ENCODE results near the gene FOXO1.

The FOXO1 gene

GRCh38 chr13:40665126-40666044 lies 1.1 kb downstream of the FOXO1 start:
- peak; percentile 30 to 70 (median 55) for DNase-seq

- peak; percentile 42 to 82 (median 62) for DNase-seq
These were observed 1.9 kb downstream of the FOXO1 start for GRCh38 chr13:40664350-40665125.

GRCh38 chr13:40664100-40664349 lies 2.4 kb downstream of the FOXO1 start:
- peak in 2 of 6 experiments; percentile 49 to 69 for DNase-seq

GRCh38 chr13:40662866-40663265 lies 3.6 kb downstream of the FOXO1 start:
- DNase-seq = no peak

- DNase-seq = no peak
These were observed 4.4 kb downstream of the FOXO1 start for GRCh38 chr13:40661875-40662665.

GRCh38 chr13:40660692-40661091 lies 5.7 kb downstream of the FOXO1 start:
- no peak for DNase-seq

- DNase-seq = no peak
These were observed 6.2 kb downstream of the FOXO1 start for GRCh38 chr13:40660141-40660664.

GRCh38 chr13:40657951-40658350 lies 8.5 kb downstream of the FOXO1 start:
- no peak for DNase-seq

- no peak for DNase-seq
These were observed 9.1 kb downstream of the FOXO1 start for GRCh38 chr13:40657307-40657706.

GRCh38 chr13:40656358-40656757 lies 10.1 kb downstream of the FOXO1 start:
- DNase-seq = no peak

GRCh38 chr13:40653527-40654318 lies 12.7 kb downstream of the FOXO1 start:
- no peak for DNase-seq

GRCh38 chr13:40652588-40652940 lies 13.9 kb downstream of the FOXO1 start:
- DNase-seq = no peak

- DNase-seq = no peak
These were observed 14.4 kb downstream of the FOXO1 start for GRCh38 chr13:40651866-40652587.

GRCh38 chr13:40648841-40649240 lies 17.6 kb downstream of the FOXO1 start:
- no peak for DNase-seq

GRCh38 chr13:40648040-40648439 lies 18.4 kb downstream of the FOXO1 start:
- no peak for DNase-seq

GRCh38 chr13:40644838-40645604 lies 21.4 kb downstream of the FOXO1 start:
- DNase-seq = peak in 2 of 6 experiments; percentile 17 to 34

- DNase-seq = no peak
These were observed 25.5 kb downstream of the FOXO1 start for GRCh38 chr13:40640845-40641458.

- DNase-seq = peak in 1 of 6 experiments; percentile 10
These were observed 26.2 kb downstream of the FOXO1 start for GRCh38 chr13:40640202-40640601.

- DNase-seq = no peak
These were observed 27.2 kb downstream of the FOXO1 start for GRCh38 chr13:40639221-40639681.

- DNase-seq = no peak
These were observed 28.8 kb downstream of the FOXO1 start for GRCh38 chr13:40637643-40638042.
